HG02973 (cell line): ENCODE measurements around the gene FLRT3.

Experiments used
- ATAC-seq: cut with Tn5 transposase; IDR thresholded peaks from one replicate; pipeline ENCODE4 v1.9.1; 2021; ENCODE audit warnings: moderate library complexity; ENCODE audit not compliant: unreplicated experiment

The FLRT3 gene

DNA sequence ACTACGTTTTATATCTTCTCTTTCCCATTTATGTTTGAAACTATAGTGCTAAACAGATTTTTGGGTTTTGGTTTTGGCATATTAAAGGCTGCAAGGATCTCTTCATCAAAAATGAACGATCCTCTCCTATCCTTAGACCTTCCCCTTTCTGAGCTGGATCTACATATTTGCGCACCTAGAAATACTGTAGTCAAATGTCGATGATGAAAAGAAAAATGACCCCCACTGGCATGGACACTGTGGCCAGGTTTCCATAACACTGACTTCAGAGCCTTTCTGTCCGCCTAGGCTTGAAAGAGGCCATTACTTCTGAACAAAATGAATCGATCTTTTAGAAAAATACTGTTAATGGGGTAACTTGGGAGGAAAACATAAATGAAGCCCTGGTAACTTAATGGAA is 5.8 kb downstream of the FLRT3 start:
- no peak for ATAC-seq

DNA sequence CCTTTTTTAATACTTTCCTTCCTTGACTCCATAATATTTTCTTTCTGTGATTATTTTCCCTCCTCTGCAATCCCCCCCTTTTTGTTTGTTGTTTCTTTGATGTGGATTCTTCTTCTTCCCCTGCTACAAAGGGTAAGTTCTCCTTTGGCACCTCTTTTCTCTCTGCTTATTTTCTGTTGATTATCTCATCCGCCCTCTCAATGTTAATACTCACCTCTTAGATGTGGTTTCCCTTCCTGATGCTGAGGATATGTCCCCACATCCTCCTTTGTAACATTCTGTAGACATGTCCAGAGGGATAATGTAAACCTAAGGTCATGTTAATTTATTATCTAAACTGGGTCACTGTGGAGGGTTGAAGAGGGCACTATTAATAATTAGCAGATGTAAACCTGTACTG is 17.7 kb downstream of the FLRT3 start:
- no peak for ATAC-seq

GRCh38 chr20:14313341-14314020 is 23.9 kb downstream of the FLRT3 start:
- no peak for ATAC-seq

DNA sequence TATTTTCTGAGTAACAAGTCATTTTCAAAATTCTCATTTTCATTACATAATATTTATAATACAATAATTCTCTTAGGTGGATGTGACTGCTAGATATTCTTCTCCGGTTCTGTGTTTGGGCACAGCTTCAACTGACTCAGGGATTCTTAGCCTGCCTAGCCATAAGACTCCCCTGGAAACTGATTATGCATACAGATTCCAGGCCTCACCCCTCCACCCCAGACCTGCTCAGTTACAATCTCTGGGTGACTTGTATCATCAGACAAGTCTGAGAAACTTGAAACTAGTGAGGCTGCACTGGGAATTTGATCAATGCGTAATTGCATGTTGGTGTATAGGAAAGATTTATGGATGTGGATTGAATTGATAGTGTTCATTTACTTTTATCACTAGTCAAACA is 25.4 kb downstream of the FLRT3 start:
- ATAC-seq = no peak

DNA sequence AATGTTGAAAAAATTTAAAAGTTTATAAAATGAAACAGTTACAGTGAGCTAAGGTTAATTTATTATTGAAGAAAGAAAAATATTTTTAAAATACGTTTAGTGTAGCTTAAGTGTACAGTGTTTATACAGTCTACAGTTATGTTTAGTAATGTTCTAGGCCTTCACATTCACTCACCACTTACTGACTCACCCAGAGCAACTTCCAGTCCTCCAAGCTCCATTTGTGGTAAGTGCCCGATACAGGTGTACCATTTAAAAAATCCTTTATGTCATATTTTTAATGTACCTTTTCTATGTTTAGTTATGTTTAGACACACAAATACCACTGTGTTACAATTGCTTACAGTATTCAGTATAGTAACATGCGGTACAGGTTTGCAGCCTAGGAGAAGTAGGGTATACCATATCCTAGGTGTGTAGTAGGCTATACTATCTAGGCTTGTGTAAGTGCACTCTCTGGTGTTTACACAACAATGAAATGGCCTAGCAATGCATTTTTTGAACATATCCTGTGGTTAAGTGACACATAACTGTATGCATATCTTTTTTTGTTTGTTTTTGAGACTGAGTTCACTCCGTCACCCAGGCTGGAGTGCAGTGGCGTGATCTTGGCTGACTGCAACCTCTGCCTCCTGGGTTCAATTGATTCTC is 26.3 kb downstream of the FLRT3 start:
- ATAC-seq = no peak

DNA sequence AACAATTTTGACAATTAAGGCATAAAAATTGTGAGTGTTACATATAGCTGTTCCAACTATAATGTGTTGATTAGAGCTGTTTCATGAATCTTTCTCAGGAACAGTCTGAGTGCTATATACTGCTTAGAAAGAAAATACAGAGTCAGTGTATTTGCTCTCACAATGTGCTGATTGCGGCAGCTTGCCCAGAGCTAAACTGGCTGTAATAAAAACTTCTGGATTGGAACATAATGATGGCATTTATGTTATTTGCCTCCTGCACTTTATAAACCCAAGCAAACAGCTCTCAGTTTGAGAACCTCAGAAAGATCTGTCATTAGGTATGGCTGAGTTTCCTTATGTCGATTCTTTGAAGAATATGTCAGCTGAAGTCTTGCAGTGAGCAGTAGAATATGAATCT is 29.5 kb downstream of the FLRT3 start:
- no peak for ATAC-seq

DNA sequence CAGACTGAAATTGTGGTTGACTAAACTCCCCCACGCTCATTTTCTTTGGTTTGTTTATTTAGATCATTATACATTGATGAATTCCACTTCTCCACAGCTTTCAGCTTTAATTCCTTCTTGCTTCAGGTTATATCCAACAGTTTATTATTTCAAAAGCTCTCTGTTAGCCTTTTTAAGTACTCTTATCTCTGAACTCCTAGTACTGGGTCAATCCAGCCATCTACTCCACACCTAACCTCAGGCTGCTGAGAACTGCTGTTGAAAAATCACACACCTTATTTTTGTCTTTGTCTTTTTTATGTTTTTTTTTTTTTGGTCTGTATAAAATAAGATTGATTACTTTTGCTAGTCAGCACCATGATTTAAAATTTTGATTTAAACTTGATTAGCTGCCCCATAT is 32.9 kb downstream of the FLRT3 start:
- no peak for ATAC-seq

DNA sequence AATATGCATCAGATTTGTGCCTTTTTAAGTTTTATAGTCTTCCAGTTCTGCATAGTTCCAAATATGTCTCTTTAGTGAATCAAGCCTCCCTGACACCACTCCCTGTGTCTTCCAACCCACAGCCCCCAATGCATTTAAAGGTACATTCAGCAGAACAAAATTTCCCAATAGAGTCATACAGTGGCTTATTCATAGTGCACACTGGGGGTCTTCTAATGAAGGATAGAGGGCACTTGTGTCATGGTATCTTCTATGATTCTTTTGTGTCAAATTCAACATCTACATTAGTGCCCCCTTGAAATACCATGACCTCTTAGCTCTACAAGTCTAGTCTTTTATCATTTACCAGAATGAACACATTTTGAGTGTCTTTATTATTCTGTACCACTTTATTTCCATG is 33.8 kb downstream of the FLRT3 start:
- no peak for ATAC-seq

GRCh38 chr20:14303106-14303505 is 34.3 kb downstream of the FLRT3 start:
- ATAC-seq = no peak

DNA sequence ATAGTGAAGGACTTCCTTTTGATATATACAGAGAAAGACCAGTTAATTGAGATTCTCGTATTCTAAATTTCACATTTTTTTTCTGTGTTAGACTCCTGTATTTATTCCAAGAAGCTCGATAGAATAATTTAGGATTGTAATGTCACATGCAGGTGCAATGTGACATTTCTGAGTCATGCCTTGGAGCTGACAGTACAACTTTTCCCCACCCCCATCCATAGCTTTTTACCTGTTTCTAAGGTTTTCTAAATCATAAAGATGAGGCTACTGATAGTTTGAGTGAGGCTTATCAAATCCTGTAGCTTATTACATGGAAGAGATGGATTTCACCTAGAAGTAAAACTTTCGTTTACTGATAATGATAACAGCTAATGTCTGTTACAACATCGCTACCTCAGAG is 37.6 kb downstream of the FLRT3 start:
- no peak for ATAC-seq

- no peak for ATAC-seq
Observed at GRCh38 chr20:14295770-14296309, 41.6 kb downstream of the FLRT3 start.

DNA sequence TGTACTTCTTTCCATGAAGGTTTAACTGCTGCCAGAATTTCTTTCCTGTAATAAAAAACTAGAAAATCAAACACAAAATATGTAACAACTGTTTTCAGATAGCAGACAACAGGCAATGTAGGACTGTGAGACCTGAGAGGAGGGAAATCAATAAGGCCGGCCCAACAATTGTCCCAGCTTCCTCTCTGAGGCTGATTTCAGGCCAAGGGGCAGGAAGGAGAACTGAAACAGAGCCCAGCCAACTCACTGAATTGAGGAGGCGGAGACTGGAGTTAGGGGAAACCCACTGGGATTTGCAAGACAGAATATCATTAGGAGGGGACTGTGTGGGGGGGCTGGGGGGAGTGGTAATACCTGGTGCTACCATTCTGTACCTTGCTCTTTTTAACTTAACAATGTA is 42.2 kb downstream of the FLRT3 start:
- ATAC-seq = peak; percentile 54

DNA sequence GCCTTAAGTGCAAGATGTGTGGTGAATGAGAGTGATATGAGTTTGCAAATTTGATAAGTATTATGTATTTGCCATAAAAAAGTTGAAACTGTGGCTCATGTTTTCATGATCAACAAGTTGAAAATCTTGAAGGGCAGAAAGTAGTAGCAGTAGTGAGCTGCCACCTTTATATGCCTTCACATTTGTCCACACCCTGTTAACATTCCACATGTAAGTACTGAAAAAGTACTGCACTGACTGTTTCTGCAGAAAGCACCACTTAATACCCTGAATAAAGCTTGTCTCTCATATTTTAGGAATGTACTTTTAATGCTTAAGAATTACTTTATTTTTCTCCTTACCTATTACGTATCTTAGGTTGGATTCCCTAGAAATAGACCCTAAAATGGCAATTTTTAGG is 45.9 kb downstream of the FLRT3 start:
- no peak for ATAC-seq

- no peak for ATAC-seq
Observed at GRCh38 chr20:14288341-14289330, 48.8 kb downstream of the FLRT3 start.

DNA sequence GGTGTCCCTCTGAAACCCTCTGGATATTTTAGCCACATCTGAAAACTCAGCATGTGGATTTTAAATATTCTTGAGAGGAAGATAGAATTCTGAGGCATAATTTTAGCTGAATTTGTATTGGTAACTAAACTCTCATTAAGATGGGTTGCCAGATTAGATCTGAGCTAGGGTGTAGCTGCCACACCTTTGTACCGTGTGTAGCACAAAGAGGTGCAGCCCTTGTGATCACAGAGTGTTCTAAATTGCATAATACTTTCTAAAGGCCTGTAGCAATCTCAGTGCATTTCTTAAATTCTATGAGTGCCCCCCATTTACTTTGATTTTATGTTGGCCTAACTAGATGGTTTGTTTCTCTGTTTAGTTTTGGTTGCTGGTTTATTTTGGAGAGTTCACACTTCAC is 53.0 kb downstream of the FLRT3 start:
- ATAC-seq = no peak

DNA sequence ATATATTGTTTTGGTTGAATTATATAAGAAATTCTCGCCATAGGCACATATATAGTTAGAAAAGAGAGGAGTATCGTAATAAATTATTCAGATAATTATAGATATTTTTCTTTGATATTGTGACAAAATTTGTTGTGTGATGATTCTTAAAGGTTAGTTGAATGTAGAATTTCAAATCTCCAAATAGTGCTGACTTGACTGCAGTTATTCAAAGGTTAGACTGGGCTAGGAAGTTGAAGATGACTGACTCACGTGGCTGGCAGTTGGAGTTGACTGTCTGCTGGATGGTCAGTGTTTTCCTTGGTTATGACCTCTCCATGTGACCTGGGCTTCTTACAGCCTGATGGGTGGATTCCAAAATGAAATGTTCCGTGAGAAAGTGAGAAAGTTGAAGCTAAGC is 55.3 kb downstream of the FLRT3 start:
- ATAC-seq = no peak
